Measurements from ENCODE around the gene MACROD1. TPM values are rescaled to one million over a fixed set of nuclear protein-coding genes. Genes with fewer than 3 reads are reported as not detected.

Gene MACROD1
- total RNA-seq = 16.2 and 16.6 TPM in 2 replicates
- 11.0 and 16.9 TPM in 2 replicates for polyA plus RNA-seq
- polyA plus RNA-seq (2011; cell fraction: cytosol; rRNA removed) = 7.2 and 9.5 TPM in 2 replicates
- polyA plus RNA-seq (2011; cell fraction: nucleus; rRNA removed) = 8.3 and 11.1 TPM in 2 replicates
- 12.6 and 23.3 TPM in 2 replicates for polyA plus RNA-seq (2012)
- 2.3 and 2.9 TPM in 2 replicates for polyA minus RNA-seq
- 68.8 TPM for polyA minus RNA-seq (2011; cell fraction: cytosol; rRNA and poly(A)+ RNA removed)
- 4.1 and 5.5 TPM in 2 replicates for polyA minus RNA-seq (2011; cell fraction: nucleus; rRNA and poly(A)+ RNA removed)
- percentile 41 among the genes with signal in this experiment for Bru-seq, nascent RNA
- percentile 54 among the genes with signal in this experiment for BruChase-seq, experiment 1, labeled RNA remaining after a 6-hour chase
- BruChase-seq, experiment 2, labeled RNA remaining after a 2-hour chase = percentile 51 among the genes with signal in this experiment
- long read RNA-seq, transcript MACROD1-203 (4 exons, 868 nt) = minor isoform, 6 of 39 reads
- long read RNA-seq, transcript MACROD1-201 (11 exons, 1,205 nt) = major isoform, 23 of 39 reads
- long read RNA-seq, partial matches to known transcripts = 1 of 39 reads
- long read RNA-seq, other reads (novel, unspliced or antisense) = 8 of 39 reads

GRCh38 chr11:64165842-64166635, at the start of gene MACROD1:
Gene MACROD1, minus strand, starts transcription at chr11:64166113. Its CDS starts 119 bp downstream, at chr11:64165994.
- Histone ChIP-seq H3K4me2 (ENCODE audit: insufficient read depth, low read length) (peak within 1 kb of the TSS; percentile 63), H3K9ac (replicated peaks; ENCODE audit: extremely low read depth, insufficient read depth, low read length) (peak within 1 kb of the TSS; percentile 53), H3K27ac (ENCODE audit: insufficient read depth, low read depth, low read length) (peak within 1 kb of the TSS; percentile 1), H3K27me3 (ENCODE audit: control insufficient read depth in 2 of 2, insufficient read depth in 2 of 2, low read length in 2 of 2) (no peaks in the 10 kb centered on the region), H3K9me1 (replicated peaks; ENCODE audit: control insufficient read depth, extremely low read depth, insufficient read depth, low read length) (no peaks in the 10 kb centered on the region), H4K20me1 (replicated peaks; ENCODE audit: control insufficient read depth, extremely low read depth, insufficient read depth, low read length) (no peaks in the 10 kb centered on the region), H3K9me3 (replicated peaks; ENCODE audit: control insufficient read depth, insufficient read depth, low read length) (no peaks in the 10 kb centered on the region), H3K4me3 (replicated peaks in 1 of 3; ENCODE audit: insufficient read depth in 1 of 3, low read depth in 1 of 3, low read length in 3 of 3) (peak within 1 kb of the TSS; percentile 25 to 50 (median 49)), H3K36me3 (ENCODE audit: control insufficient read depth in 2 of 2, extremely low read depth in 1 of 2, insufficient read depth in 2 of 2, low read length in 2 of 2) (no peaks in the 10 kb centered on the region), H3K4me1 (ENCODE audit: control insufficient read depth, extremely low read depth, insufficient read depth, low read length) (peaks cover 7% of the 10 kb centered on the region), H3K79me2 (ENCODE audit: control insufficient read depth, insufficient read depth, low read length) (peaks cover 11% of the 10 kb centered on the region), H2AFZ (ENCODE audit: low read depth, low read length) (peak within 1 kb of the TSS; percentile 88)
- FAIRE-seq = peak; percentile 91
- peak; percentile 84 for DNase-seq (ENCODE audit: low read depth, low spot score)
- POLR2A ChIA-PET = interaction anchor here (0.5 to 2.1 kb wide), 3 partner anchors 15 to 19 kb away, joined by 5 to 6 read pairs (median 6); partner anchors contain the start of gene STIP1
- CTCF ChIA-PET = interaction anchor here (0.7 to 1.8 kb wide), 8 partner anchors 13 to 166 kb away, joined by 3 to 9 read pairs (median 4); partner anchors contain the start of genes CATSPERZ and STIP1
- TF ChIP-seq MAX (IDR thresholded peaks at IDR 0.05; ENCODE audit: insufficient read depth, insufficient read length) (peak; percentile 5), POLR2A (IDR thresholded peaks at IDR 0.05; ENCODE audit: low read depth, low read length) (peak; percentile 71), POLR2AphosphoS5 (IDR thresholded peaks at IDR 0.05; ENCODE audit: insufficient read depth, low read depth, low read length) (peak; percentile 82), GATA2 (IDR thresholded peaks at IDR 0.05; ENCODE audit: insufficient read depth, insufficient read length, low read depth, low read length) (no peak)
- intact Hi-C loops (cut with micrococcal nuclease) (loop anchor here (1.0 kb wide), 2 partner anchors 15 to 19 kb away; no protein-coding TSS in a partner anchor), dilution Hi-C loops (cut with MboI; ENCODE audit: extremely low pct_ligation_motif_present, low sequenced_read_pairs) (no loop called here)
- TSS peak; percentile 65 for BruUV-seq (replicated peaks)

Data from endothelial cell of umbilical vein (primary cell).